Hepatocyte (in vitro differentiated cells): ENCODE data around the gene ANKS1B. TPM values are rescaled to one million over a fixed set of nuclear protein-coding genes. Genes with fewer than 3 reads are reported as not detected.

Source experiments
- DNase-seq: peaks from one replicate; pipeline ENCODE4 v3.0.0-alpha.2; 2016; ENCODE audit warnings: low spot score
- H2AFZ ChIP-seq: fragments of 200-600 bp; sonication (generic); 2 replicates; pipeline ENCODE4 v1.6.0; 2016; ENCODE audit warnings: antibody characterized with exemption, mild to moderate bottlenecking
- H3K27ac ChIP-seq: fragments of 200-600 bp; sonication (generic); 2 replicates; pipeline ENCODE4 v1.5.1; 2016; ENCODE audit warnings: mild to moderate bottlenecking
- H3K27me3 ChIP-seq: fragments of 200-600 bp; sonication (generic); 2 replicates; pipeline ENCODE4 v1.6.1; 2016
- H3K36me3 ChIP-seq: fragments of 200-600 bp; sonication (generic); replicated peaks from 2 replicates; pipeline ENCODE4 v1.5.1; 2016; ENCODE audit warnings: low read depth; ENCODE audit not compliant: insufficient read depth
- H3K4me1 ChIP-seq: fragments of 200-600 bp; sonication (generic); 2 replicates; pipeline ENCODE4 v1.5.1; 2016; ENCODE audit warnings: mild to moderate bottlenecking, moderate library complexity; ENCODE audit not compliant: insufficient read depth
- H3K4me2 ChIP-seq: fragments of 200-600 bp; sonication (generic); 2 replicates; pipeline ENCODE4 v1.6.0; 2016
- H3K4me3 ChIP-seq: fragments of 200-600 bp; sonication (generic); 2 replicates; pipeline ENCODE4 v1.5.1; 2016; ENCODE audit warnings: mild to moderate bottlenecking
- H3K79me2 ChIP-seq: fragments of 200-600 bp; sonication (generic); 2 replicates; pipeline ENCODE4 v1.6.0; 2017; ENCODE audit warnings: mild to moderate bottlenecking
- H3K9me2 ChIP-seq: fragments of 200-600 bp; sonication (generic); replicated peaks from 2 replicates; pipeline ENCODE4 v1.6.0; 2017; ENCODE audit warnings: mild to moderate bottlenecking; ENCODE audit not compliant: insufficient read depth
- H3K9me3 ChIP-seq: fragments of 200-600 bp; sonication (generic); 2 replicates; pipeline ENCODE4 v1.5.1; 2016; ENCODE audit warnings: low read depth, mild to moderate bottlenecking
- H4K20me1 ChIP-seq: fragments of 200-600 bp; sonication (generic); 2 replicates; pipeline ENCODE4 v1.6.0; 2016; ENCODE audit warnings: mild to moderate bottlenecking; ENCODE audit not compliant: insufficient read depth, poor library complexity, severe bottlenecking
- EZH2 ChIP-seq: fragments of 200-600 bp; sonication (generic); IDR thresholded peaks from 2 replicates; pipeline ENCODE4 v1.6.1; 2016; ENCODE audit warnings: antibody characterized with exemption, mild to moderate bottlenecking, borderline replicate concordance
- EZH2phosphoT487 ChIP-seq: fragments of 200-600 bp; sonication (generic); IDR thresholded peaks from one replicate; pipeline ENCODE4 v1.6.1; 2018; ENCODE audit warnings: antibody characterized with exemption, mild to moderate bottlenecking, low read depth, moderate library complexity; ENCODE audit not compliant: unreplicated experiment, severe bottlenecking
- WGBS: methylation state at CpG from one replicate; pipeline ENCODE4 v1.1.6; 2016; ENCODE audit warnings: low lambda C conversion rate; ENCODE audit errors: missing lambda C conversion rate; 5-methylcytosine and 5-hydroxymethylcytosine counted together
- polyA plus RNA-seq: library from polyadenylated mRNA; unstranded; fragments of >200 nt; fragmentation: Nextera tagmentation; extraction: Ambion mirVana; gene quantifications from 2 replicates; pipeline ENCODE4 v1.2.1, GENCODE V29; 2016
- total RNA-seq: library from RNA; depleted of rRNA; stranded (reverse); fragments of >200 nt; gene quantifications from 2 replicates; pipeline ENCODE4 v1.2.3, GENCODE V29; 2014
- TF ChIP-seq, protein P1 (sequence below): fragments of 200-600 bp; sonication (generic); IDR thresholded peaks from 2 replicates; pipeline ENCODE4 v1.5.1; 2016; ENCODE audit warnings: antibody characterized with exemption, mild to moderate bottlenecking; ENCODE audit not compliant: poor library complexity

The ANKS1B gene
- total and polyA plus RNA-seq, 2 experiments from 2014 or later = 1.6 to 2.2 TPM

DNA sequence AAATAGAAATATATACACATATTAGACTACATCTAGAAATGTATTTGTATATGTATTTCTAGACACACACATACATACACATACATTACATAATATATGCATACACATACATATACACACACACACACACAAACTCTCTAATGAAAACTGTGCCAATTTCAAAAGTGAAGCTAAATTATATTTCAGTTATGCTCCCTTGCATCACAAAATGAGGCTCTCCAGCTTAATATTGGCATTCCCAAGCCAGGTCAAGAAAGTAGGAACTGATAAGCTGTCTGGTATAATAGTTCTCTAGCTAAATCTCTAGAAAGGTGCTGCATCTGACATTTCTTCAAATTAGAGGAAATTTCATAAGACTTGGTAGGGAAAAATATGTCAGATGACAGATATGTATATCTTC, 280.3 kb downstream of the ANKS1B start:
- Histone ChIP-seq H3K27me3 (no peaks in the 10 kb centered on the region), H3K4me2 (no peak overlapping the region), H3K9me2 (no peaks in the 10 kb centered on the region), H3K36me3 (no peaks in the 10 kb centered on the region), H3K79me2 (no peaks in the 10 kb centered on the region), H4K20me1 (no peaks in the 10 kb centered on the region), H2AFZ (no peak overlapping the region), H3K4me1 (no peaks in the 10 kb centered on the region), H3K9me3 (no peaks in the 10 kb centered on the region), H3K27ac (no peak overlapping the region), H3K4me3 (no peak overlapping the region)
- TF ChIP-seq EZH2 = no peak
- TF ChIP-seq, protein P1, sequence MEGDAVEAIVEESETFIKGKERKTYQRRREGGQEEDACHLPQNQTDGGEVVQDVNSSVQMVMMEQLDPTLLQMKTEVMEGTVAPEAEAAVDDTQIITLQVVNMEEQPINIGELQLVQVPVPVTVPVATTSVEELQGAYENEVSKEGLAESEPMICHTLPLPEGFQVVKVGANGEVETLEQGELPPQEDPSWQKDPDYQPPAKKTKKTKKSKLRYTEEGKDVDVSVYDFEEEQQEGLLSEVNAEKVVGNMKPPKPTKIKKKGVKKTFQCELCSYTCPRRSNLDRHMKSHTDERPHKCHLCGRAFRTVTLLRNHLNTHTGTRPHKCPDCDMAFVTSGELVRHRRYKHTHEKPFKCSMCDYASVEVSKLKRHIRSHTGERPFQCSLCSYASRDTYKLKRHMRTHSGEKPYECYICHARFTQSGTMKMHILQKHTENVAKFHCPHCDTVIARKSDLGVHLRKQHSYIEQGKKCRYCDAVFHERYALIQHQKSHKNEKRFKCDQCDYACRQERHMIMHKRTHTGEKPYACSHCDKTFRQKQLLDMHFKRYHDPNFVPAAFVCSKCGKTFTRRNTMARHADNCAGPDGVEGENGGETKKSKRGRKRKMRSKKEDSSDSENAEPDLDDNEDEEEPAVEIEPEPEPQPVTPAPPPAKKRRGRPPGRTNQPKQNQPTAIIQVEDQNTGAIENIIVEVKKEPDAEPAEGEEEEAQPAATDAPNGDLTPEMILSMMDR = no peak
- TF ChIP-seq EZH2phosphoT487 = no peak
- DNase-seq = no peak

DNA sequence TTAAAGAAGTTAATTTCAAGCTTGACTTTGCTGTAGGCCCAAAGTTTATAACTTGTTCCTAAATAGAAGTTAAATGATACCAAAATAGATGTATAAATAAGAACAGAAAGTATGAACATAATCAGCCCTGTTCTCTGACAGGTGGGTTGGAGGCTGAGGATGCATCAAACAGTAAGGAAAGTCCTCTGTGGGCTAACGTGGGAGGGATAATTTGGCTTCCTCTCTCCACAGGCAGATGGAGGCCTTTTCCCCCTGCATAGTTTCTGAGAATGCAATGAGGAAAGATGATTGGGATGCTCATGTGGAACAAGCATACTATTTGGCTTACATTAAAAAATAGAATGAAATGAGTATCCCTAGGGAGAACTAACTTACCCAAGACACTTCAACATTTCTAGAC, 280.7 kb downstream of the ANKS1B start:
- H3K9me2 ChIP-seq = no peaks in the 10 kb centered on the region
- TF ChIP-seq, protein P1 = no peak
- TF ChIP-seq EZH2phosphoT487 = no peak
- H3K9me3 ChIP-seq = no peaks in the 10 kb centered on the region

DNA sequence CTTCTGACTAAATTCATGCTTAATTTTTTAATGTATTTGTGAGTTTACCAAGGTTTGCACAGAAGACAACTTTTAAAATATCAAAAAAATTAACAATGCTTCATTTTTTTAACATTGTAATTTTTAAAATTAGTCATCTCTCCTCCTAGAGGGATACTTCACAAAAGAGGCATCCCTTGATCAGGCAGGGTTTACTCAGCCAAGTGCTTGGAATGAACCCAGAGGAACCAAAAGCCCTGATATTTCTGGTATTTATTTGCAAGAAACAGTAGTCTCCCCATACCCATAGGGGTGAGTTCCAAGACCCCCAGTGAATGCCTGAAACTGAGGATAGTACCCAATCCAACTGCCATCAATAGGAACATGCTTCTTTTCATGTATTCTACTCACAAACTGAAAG, 284.7 kb downstream of the ANKS1B start:
- H3K9me3 ChIP-seq = no peaks in the 10 kb centered on the region
- no peak for TF ChIP-seq EZH2
- TF ChIP-seq EZH2phosphoT487 = no peak
- TF ChIP-seq, protein P1 = no peak
- no peak overlapping the region for H2AFZ ChIP-seq
- H3K27ac ChIP-seq = no peak overlapping the region
- no peak overlapping the region for H3K4me2 ChIP-seq
- H3K27me3 ChIP-seq = no peaks in the 10 kb centered on the region
- H3K79me2 ChIP-seq = no peaks in the 10 kb centered on the region
- no peak for DNase-seq
- H3K4me3 ChIP-seq = no peak overlapping the region
- H3K9me2 ChIP-seq = no peaks in the 10 kb centered on the region
- no peaks in the 10 kb centered on the region for H3K36me3 ChIP-seq
- no peaks in the 10 kb centered on the region for H3K4me1 ChIP-seq
- no peaks in the 10 kb centered on the region for H4K20me1 ChIP-seq

More for the DNA sequence above, 280.7 kb downstream of the ANKS1B start:
- no peak overlapping the region for H3K4me2 ChIP-seq
- no peaks in the 10 kb centered on the region for H3K4me1 ChIP-seq
- H2AFZ ChIP-seq = no peak overlapping the region
- H3K79me2 ChIP-seq = no peaks in the 10 kb centered on the region
- H3K27me3 ChIP-seq = no peaks in the 10 kb centered on the region
- H3K36me3 ChIP-seq = no peaks in the 10 kb centered on the region
- no peak overlapping the region for H3K4me3 ChIP-seq
- no peak overlapping the region for H3K27ac ChIP-seq
- DNase-seq = no peak
- no peaks in the 10 kb centered on the region for H4K20me1 ChIP-seq
- 56% methylated on average over 1 of the region's 1 CpG for WGBS

DNA sequence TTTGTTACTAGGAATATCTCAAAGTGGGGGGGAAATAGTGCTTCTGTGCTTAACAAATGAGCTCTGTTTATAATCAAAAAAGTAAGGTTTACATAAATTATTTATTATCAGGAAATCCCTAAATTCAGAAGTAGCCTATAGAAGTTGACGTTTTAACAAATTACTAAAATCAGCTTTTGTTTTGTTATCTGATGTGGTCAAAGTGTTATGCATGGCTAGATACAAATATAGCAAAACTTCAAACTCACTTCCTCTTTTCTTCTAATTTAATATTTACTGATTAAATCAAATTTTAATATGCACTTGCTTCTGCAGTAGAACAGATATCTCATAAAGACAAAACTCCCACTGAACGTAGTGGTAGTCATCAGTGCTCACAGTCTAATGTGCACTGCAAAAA, 289.7 kb downstream of the ANKS1B start:
- H3K27ac ChIP-seq = no peak overlapping the region
- no peaks in the 10 kb centered on the region for H4K20me1 ChIP-seq
- H3K36me3 ChIP-seq = no peaks in the 10 kb centered on the region
- H3K4me2 ChIP-seq = no peak overlapping the region
- no peaks in the 10 kb centered on the region for H3K9me3 ChIP-seq
- TF ChIP-seq, protein P1 = no peak
- no peak for TF ChIP-seq EZH2phosphoT487
- TF ChIP-seq EZH2 = no peak
- WGBS = 80% methylated on average over 2 of the region's 2 CpGs
- H3K4me3 ChIP-seq = no peak overlapping the region
- DNase-seq = no peak
- no peaks in the 10 kb centered on the region for H3K79me2 ChIP-seq
- no peaks in the 10 kb centered on the region for H3K4me1 ChIP-seq
- no peaks in the 10 kb centered on the region for H3K9me2 ChIP-seq
- H2AFZ ChIP-seq = no peak overlapping the region
- H3K27me3 ChIP-seq = no peaks in the 10 kb centered on the region
